NCI-H1436 (cell line): ENCODE data around the gene LPCAT4.

Source experiments
- DNase-seq: peaks from one replicate; lab custom pipeline; 2025; lab: John Stamatoyannopoulos, UW

Gene LPCAT4

DNA sequence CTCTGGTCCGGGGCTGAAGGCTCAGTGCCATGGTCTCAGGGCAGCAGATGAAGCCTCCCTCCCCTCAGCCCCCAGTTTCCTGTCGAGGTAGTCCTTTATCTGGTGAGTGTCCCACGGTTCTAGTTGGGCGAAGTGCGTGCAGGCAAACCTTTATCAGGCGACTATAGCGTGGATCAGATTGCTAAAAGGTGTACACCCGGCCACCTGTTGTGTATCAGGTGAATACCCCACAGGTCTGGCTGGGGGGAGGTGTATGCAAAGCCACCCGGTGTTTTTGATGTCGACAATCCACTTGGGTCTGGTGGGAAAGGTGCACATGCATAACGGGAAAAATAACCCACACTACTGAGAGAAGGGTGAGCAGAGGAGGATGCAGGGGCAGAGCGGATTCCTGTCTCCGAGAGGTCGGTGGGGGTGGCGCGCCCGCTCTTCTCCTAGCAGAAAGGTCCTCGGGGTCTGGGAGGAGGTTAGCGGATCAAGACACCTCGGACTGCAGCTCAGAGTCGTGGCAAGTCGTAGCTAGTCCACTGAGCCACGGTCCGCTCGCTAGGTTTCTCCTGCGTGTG lies 29.9 kb downstream of the LPCAT4 start:
- DNase-seq, result no peak

GRCh38 chr15:34336231-34336990 lies 30.6 kb downstream of the LPCAT4 start:
- DNase-seq, result no peak

- no peak for DNase-seq
These were observed 31.6 kb downstream of the LPCAT4 start for GRCh38 chr15:34335176-34336032.

GRCh38 chr15:34334672-34335071 lies 32.3 kb downstream of the LPCAT4 start:
- no peak for DNase-seq

- no peak for DNase-seq
These were observed 34.4 kb downstream of the LPCAT4 start for GRCh38 chr15:34332553-34333120.

- no peak for DNase-seq
These were observed 35.2 kb downstream of the LPCAT4 start for GRCh38 chr15:34331809-34332208.

DNA sequence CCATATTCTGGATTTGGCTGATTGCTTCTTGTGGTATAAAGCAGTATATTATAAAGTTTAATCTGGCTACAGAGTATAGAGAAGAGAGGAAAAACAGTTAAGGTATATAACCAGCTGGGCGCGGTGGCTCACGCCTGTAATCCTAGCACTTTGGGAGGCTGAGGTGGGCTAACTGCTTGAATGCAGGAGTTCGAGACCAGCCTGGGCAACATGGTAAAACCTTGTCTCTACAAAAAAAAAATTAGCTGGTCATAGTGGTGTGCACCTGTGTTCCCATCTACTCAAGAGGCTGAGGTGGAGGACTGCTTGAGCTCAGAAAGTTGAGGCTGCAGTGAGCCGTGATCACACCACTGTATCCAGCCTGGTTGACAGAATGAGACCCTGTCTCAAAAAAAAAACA lies 36.7 kb downstream of the LPCAT4 start:
- no peak for DNase-seq

DNA sequence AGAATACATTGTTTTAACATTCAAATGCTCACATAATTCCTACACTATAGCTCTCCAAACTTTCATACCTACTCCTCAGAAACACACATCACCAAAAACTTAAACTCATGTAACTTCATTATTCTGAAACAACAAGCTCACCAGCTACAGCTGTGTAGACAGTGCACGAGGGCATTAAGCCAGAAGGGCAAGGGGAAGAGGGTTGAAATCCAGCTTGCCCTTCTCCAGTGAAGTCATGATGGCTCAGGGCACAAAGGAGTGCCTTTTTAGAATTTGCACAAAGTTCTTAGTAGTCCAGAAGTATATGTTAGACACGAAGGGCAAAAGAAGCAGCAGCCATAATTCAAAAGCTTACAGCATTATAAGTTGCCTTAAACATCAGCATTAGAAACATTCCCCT lies 38.0 kb downstream of the LPCAT4 start:
- no peak for DNase-seq

DNA sequence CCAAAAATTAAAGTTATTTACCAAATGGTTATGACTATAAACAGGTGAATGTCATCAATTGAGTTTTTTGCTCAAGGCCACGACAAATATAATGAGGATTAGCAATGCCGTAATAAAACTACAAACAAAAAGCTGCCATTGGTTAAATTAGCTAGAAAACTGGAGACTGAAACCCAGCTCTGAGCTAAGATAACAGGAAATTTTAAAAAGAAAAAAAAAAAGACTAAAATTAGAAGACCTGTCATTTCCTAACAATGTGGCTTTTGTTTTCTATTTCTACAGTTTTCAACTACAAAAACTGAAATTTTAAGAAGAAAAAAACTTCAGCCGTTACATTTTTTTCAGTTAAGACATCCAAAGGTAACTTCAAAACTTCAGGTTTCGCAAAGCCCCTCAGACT lies 39.1 kb downstream of the LPCAT4 start:
- no peak for DNase-seq

DNA sequence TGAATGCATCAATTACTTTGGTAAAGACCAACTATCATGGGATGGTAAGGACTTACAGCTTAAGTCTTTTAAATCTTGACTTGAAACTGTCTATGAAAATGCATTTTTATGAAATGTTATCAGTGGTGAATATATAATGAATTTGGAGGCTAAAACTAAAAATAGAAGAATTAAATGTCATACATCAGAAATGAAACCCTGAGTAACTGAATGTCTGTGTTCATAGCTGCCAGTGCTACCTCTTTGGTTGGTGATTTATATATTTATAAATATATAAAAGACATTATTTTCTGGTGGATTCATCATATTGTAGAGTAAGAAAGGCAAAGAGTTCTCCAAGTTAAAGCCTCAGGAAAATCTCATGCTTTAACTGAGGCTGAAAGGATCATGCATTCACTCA lies 41.6 kb downstream of the LPCAT4 start:
- DNase-seq, result no peak

- no peak for DNase-seq
These were observed 42.1 kb downstream of the LPCAT4 start for GRCh38 chr15:34324933-34325332.

- no peak for DNase-seq
These were observed 43.8 kb downstream of the LPCAT4 start for GRCh38 chr15:34323217-34323616.

DNA sequence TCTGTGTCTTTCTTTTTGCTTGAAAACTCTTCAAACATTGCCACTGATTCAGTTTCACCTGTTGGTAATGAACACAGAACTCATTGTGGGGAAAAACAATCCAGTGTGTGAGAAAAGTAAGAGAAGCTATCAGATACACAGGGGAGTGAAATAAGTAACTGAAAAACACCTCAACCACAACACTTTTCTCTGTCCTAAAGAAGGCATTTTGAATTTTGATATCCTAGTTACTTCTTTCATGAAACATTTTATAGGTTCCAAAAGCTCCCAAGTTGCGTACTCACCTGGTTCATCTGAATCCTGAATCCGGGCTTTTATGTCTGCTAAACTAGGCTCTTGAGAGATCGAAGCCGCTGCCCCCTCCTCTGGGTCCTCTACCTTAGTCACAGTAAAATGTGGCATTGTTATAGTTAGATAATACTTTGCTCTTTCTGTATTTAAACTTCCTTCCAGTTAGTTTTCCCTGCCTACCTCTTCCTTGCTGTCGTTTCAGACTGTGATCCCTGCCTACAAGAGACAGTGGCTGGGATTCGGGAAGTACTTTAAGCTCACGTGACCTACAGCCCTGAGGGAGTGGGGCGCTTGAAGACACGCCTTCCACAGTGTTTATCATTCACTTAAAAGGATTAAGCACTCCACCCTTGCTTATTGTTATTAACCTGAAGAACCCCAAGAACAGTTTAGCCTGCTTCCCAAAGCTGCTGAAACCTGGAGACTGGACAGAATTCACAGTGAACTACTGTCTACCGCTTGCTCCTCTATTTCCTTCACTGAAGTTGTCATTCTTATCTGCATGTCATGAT lies 48.5 kb downstream of the LPCAT4 start:
- DNase-seq, result peak; percentile 31

DNA sequence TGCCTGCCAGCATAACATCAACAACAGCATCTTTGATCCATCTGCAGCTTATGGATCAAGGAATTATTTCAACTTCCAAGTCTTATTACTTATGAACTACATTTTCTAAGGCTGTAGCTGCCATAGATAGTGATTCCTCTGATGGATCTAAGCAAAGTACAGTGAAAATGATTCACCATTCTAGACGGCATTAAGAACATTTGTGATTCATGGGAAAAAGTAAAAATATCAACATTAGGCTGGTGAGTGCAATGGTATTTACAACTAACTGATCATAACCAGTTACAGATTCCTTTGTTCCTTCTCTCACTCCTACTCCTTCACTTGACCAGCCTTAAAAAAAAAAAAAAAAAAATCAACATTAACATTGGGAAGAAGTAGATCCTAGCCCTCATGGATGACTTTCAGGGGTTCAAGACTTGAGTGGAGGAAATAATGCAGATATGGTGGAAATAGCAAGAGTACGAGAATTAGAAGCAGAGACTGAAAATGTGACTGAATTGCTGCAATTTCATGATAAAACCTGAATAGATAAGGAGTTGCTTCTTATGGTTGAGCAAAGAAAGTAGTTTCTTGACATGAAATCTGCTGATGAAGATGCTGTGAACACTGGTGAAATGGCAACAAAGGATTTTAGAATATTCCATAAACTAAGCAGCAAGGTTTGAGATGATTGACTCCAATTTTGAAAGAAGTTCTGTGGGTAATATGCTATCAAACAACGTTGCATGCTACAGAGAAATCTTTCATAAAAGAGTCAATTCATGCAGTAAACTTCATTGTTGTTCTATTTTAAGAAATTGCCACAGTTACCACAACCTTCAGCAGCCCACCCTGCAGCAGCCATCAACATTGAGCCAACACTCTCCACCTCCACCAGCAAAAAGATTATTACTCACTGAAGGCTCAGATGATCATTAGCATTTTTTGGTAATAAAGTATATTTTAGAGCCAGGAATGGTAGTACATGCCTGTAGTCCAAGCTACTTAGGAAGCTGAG lies 52.2 kb downstream of the LPCAT4 start:
- DNase-seq, result no peak

- no peak for DNase-seq
These were observed 55.4 kb downstream of the LPCAT4 start for GRCh38 chr15:34311563-34311962.
